GM21515 (cell line): Measurements from ENCODE around the gene TENM4.
A peak's percentile ranks its signal among the peaks of the same experiment; 100 is the strongest.

Source experiments
- ATAC-seq: cut with Tn5 transposase; IDR thresholded peaks from one replicate; pipeline ENCODE4 v1.9.1; 2021; ENCODE audit not compliant: unreplicated experiment

TENM4 gene

DNA sequence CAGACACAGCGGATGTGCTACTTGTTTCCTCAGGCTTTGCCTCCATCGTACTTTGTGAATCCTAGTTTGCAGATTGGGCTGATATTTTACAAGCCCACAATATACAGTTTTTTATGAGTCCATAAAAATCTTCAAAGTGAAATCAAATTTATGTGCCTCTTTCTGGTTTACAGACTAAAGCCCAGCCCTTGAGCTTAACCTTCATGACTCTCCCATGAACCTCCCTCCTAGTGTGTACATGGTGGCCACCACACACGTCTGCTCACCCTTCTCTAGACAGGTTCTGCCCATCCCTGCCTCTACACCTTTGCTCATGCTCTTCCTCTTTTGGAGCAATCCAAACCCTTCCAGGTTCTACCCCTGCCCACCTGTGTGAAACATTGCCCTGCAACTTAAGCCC lies 129.4 kb downstream of the TENM4 start:
- no peak for ATAC-seq

GRCh38 chr11:79309407-79309806 lies 131.4 kb downstream of the TENM4 start:
- ATAC-seq = no peak

DNA sequence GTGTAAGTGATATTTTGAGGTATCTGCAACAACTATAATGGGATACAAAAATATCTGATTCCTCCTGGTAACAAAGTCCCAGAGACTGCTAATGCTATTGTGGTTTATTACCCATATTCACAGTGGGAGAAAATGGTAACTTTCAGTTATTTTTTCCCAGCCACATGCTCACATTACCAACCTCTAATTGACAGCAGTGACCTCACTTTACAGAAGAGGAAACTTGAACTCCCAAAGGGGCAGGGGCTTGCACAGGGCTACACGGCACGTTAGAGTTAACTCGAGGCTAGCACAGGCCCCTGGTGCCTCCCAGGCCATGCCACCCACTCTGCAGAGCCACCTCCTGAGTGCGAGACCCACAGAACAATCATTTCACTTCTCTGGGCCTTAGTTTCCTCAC lies 132.4 kb downstream of the TENM4 start:
- no peak for ATAC-seq

DNA sequence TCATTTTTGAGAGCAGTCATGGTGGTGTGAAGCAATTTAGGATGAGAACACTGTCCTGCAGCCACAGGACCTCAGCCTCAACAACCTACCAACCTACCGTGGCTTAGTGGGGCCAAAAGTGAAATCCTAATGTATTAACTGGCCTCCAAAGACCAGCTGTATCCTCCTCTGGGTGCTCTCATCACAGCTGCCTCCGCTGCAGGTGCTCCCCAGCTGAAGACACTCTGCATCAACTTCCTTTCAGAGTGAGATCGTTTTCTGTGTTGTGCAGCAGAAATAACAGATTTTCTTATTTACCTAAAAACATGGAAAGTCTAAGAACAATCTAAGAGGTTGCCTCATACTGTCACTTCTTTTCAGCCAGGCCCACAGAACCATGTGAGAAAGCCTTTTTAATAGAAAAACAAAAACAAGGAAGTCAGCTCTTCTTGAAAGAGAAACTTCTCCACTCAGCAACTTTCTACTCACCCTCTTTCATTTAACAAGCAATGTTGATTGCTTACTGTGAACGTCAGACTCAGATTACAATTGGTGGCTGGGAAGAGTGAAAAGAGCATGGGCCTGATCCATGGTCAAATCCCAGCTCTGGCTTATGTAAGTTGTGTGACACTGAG lies 136.1 kb downstream of the TENM4 start:
- peak; percentile 60 for ATAC-seq

DNA sequence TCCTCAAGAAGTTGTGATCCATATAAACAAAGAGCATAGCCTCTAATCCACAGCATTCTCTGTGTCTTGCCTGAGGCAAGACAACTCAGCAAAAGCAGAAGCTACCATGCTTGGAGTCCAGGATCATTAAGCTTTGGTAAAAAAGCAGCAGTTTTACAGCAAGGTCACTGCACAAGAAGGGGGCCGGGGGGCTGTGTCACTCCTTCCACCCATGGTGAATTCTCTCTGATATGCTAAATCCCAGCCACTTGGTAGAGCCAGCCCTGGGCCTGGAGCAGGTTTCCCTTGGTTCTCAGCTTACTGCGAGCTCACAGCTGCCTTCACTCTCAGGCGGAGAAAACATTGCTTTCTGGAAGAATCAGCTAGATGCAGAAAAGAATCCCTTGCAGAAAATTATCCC lies 144.7 kb downstream of the TENM4 start:
- ATAC-seq = no peak

DNA sequence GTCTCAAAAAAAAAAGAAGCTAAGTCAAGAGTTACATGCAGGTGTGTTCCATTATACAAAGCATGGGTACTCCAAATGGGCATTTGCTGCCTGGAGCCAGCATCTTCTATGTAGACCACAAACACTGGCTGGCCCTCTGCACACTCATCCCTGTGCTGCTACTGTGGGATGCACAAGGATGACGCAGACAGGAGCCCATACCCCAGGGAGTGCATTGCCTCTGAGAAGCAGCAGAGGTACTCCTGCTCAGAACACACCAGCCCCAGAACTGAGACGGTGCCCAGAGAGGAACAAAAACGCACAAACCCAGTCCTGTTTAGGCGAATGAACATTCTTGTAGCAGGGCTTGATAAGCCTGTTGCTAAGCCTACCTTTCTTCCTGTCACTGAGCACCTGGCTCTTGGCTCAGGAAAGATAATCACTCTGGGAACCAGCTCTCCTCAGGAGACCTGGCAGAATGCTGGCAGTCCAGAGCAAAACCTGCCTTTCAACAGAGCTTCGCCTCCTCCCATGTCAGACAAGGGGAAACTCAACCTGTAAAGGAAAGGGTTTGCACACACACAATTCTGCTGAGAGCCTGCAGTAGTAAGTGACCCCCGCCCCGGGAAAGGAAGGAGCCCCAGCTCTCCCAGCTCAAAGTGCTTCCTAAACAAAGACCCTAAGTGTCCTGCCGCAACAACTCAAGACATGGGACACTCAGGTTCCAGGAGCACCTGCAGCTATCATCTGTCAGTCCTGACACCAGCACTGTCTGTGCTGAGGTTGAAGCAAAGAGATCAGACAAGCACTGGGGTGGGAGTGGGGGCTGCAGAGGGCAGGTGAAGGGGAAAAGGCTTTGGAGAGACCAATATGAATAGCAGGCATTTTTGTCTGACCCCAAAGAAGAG lies 145.7 kb downstream of the TENM4 start:
- no peak for ATAC-seq

DNA sequence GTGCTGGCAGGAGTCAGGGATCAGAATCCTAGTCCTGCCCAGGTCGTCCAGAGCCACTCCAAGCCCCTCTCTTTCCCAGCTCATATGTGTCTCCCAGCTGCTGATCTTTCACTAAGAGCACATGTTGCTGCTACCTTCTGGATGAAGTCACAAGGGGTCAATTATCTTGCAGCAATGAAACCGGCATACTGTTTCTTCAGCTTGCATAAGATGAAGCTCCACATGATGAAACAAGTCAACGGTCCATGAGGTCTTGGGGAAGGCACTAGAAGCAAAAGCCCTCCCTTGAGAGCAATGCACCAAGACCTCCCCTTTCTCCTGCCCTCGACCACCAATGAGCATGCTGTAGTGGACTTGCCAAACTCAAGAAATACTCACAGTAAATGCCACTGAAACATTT lies 148.9 kb downstream of the TENM4 start:
- ATAC-seq = no peak

DNA sequence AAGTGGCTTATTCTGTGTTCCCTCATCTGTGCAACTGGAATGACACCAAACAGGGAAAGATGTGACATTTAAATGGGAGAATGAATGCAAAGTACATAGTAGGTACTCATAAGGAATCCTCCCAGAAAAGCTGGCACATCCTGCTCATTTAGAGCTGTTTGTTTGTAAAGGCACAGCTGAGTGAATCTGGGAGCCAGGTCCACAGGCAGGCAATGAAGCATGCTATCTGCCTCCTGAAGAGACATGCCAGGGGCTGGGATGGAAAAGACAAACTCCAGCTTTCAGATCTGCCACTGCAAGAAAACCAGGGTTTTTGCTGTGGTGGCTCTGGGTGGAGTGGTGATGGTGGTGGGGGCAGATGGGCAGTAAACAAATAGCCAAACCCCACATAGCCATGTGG lies 150.1 kb downstream of the TENM4 start:
- no peak for ATAC-seq

DNA sequence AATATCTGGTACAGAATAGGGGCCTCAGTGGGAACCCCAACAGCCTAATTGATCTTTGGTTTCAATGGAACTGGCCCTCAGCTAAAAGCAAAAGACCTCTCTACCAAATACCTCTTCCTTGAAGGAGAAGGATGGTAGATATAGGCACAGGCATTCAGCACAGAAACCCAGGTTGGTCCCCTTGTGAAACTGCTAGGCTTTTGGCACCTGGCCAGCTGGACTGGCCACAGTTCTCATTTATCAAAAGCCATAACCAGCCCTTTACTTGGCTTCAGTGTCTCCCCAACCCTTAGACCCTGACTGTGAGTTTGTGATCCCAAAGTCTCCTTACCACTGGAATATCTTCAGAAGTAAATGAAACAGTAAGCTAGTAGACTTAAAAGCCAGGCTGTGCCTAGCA lies 152.9 kb downstream of the TENM4 start:
- no peak for ATAC-seq

GRCh38 chr11:79285756-79286155 lies 155.1 kb downstream of the TENM4 start:
- no peak for ATAC-seq

- ATAC-seq = no peak
Measured at GRCh38 chr11:79276736-79277325, 164.0 kb downstream of the TENM4 start.

- ATAC-seq = no peak
Measured at GRCh38 chr11:79274636-79275331, 166.0 kb downstream of the TENM4 start.

DNA sequence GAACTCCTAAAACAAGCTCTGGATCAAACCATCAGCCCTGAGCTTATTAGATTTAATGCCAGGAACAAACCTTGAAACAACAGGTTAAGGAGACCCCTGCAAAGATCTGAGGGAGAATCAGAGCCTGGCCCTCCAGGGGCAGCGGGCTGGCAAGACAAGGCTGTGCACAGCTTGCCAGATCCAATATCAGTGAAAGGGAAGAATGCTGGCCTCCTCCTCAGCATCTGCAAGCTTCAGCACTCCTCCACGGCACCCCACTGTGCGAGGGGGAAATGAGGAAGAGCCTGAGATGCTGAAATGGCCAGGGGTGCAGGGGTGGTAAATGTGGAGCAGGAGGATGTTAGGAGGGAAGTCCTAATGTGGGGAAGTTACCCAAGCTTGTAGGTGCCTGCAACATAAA lies 167.0 kb downstream of the TENM4 start:
- no peak for ATAC-seq

GRCh38 chr11:79269611-79270307 lies 171.1 kb downstream of the TENM4 start:
- ATAC-seq = no peak

DNA sequence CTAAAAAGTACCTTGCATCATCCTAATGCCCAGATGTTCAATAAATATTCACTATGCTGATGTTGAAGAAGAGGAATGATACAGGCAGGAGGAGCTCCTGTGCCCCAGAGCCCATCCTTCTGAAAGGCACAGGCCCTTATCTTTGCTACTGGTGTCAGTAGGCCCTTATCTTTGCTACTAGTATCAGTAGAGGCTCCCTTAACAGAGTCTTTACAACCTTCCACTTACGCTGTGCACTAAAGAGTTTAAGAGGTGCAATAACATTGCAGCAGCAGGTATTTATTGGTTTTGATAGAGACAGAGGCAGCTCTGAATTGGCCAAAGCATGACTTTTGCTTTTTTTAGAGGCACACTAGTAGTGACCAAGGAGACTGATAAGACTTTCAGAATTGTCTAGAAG lies 174.4 kb downstream of the TENM4 start:
- ATAC-seq = no peak

GRCh38 chr11:79265756-79266322 lies 175.0 kb downstream of the TENM4 start:
- ATAC-seq = no peak

DNA sequence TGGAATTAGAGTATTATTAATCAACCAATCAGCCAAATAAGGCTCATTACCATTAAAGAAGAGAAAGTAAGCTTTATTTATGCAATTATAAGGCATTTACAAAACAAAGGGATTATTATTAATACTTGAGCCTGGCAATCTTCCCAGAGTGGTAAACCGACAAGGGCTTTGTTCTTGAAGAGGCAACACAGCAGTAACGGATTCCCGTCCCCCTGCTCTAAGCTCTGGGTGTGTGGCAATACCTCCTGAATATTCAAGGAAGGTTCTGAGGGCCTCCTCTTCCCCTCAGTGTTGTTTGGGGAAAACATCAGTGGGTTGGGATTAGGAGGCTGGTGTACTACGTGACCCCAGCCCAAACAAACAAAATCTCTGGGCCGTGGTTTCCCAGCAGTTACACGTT lies 176.5 kb downstream of the TENM4 start:
- ATAC-seq = no peak

DNA sequence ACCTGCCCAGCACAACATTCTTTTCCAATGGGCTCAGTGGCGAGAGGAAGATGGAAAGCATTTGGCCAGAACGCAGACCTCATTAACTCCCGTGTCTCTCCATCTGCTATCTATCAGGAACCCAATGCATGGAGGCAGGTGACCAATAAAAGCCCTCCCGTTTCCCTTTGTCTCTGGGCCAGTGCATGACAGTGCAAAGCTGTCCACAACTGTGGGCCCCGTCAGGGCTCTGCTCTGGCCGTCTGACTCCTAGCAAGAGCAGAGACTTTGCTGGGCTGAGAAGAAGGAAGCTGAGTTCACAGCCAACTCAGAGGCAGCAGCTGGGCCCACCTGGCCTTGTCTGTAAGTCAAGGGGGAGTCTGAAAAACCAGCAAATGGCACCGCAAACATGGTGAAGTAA lies 177.8 kb downstream of the TENM4 start:
- ATAC-seq = no peak

GRCh38 chr11:79262221-79262620 lies 178.6 kb downstream of the TENM4 start:
- no peak for ATAC-seq

- no peak for ATAC-seq
Measured at GRCh38 chr11:79261684-79262083, 179.1 kb downstream of the TENM4 start.

DNA sequence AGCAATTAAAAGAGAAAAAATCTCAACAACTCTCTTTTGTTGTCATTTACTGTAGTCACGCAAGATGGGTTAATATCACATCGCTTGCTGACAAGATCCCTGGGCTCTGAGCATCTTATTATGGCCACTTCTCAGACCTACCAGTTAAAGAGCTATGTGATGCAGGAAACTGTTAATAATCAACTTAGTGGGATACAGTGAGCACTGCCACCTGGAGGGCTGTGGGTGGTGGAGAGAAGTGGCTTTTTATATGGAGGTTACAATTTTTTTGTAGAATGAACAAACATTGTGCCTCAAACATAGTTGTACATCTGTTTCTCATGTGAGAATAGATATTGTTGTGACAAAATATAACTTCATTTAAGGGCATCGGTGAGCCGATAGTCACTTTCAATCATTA lies 181.0 kb downstream of the TENM4 start:
- ATAC-seq = no peak
